Hepatocyte (in vitro differentiated cells): Measurements from ENCODE around the gene SELENOI.

ENCODE experiments used
- CTCF ChIP-seq: fragments of 200-600 bp; sonication (generic); IDR thresholded peaks from 2 replicates; pipeline ENCODE4 v1.5.1; 2016; ENCODE audit warnings: antibody characterized with exemption, mild to moderate bottlenecking; ENCODE audit not compliant: poor library complexity
- EZH2 ChIP-seq: fragments of 200-600 bp; sonication (generic); IDR thresholded peaks from 2 replicates; pipeline ENCODE4 v1.6.1; 2016; ENCODE audit warnings: antibody characterized with exemption, mild to moderate bottlenecking, borderline replicate concordance

- no peak for TF ChIP-seq CTCF
- no peak for TF ChIP-seq EZH2
Observed at GRCh38 chr2:26423750-26424149, 77.8 kb downstream of the SELENOI start.
